Measurements from ENCODE around the gene CCDC190.
"Not testable (repeated sequence)": the region's sequence is repeated elsewhere in the genome, so short reads cannot be mapped to it uniquely, and the experiment has no call there.

Gene CCDC190

GRCh38 chr1:162877412-162877811 is 16.4 kb upstream of the CCDC190 start:
- DNase-seq (ENCODE audit: low spot score) = no peak

GRCh38 chr1:162876751-162877150 is 15.8 kb upstream of the CCDC190 start:
- DNase-seq (ENCODE audit: low spot score) = no peak

- no peak for DNase-seq (ENCODE audit: low spot score)
Measured at GRCh38 chr1:162873671-162874666, 13.0 kb upstream of the CCDC190 start.

- no peak for DNase-seq (ENCODE audit: low spot score)
Measured at GRCh38 chr1:162872981-162873380, 12.0 kb upstream of the CCDC190 start.

GRCh38 chr1:162871417-162871816 is 10.4 kb upstream of the CCDC190 start:
- DNase-seq (ENCODE audit: low spot score) = not testable (repeated sequence)

GRCh38 chr1:162868972-162869371 is 8.0 kb upstream of the CCDC190 start:
- DNase-seq (ENCODE audit: low spot score) = no peak

GRCh38 chr1:162861625-162862024 is 650 bp upstream of the CCDC190 start:
- DNase-seq (ENCODE audit: low spot score) = no peak

GRCh38 chr1:162859191-162859590 is 1.8 kb downstream of the CCDC190 start:
- DNase-seq (ENCODE audit: low spot score) = no peak

GRCh38 chr1:162857850-162858249 is 3.1 kb downstream of the CCDC190 start:
- no peak for DNase-seq (ENCODE audit: low spot score)

GRCh38 chr1:162856260-162856659 is 4.7 kb downstream of the CCDC190 start:
- DNase-seq (ENCODE audit: low spot score) = no peak

- no peak for DNase-seq (ENCODE audit: low spot score)
Measured at GRCh38 chr1:162855461-162856150, 5.4 kb downstream of the CCDC190 start.

GRCh38 chr1:162854245-162854882 is 6.6 kb downstream of the CCDC190 start:
- DNase-seq (ENCODE audit: low spot score) = no peak

- no peak for DNase-seq (ENCODE audit: low spot score)
Measured at GRCh38 chr1:162851341-162851740, 9.6 kb downstream of the CCDC190 start.

GRCh38 chr1:162849711-162850110 is 11.3 kb downstream of the CCDC190 start:
- DNase-seq (ENCODE audit: low spot score) = no peak

GRCh38 chr1:162847839-162848453 is 13.0 kb downstream of the CCDC190 start:
- DNase-seq (ENCODE audit: low spot score) = peak; percentile 72

GRCh38 chr1:162846256-162847212 is 14.4 kb downstream of the CCDC190 start:
- no peak for DNase-seq (ENCODE audit: low spot score)

- DNase-seq (ENCODE audit: low spot score) = no peak
Measured at GRCh38 chr1:162844153-162844552, 16.8 kb downstream of the CCDC190 start.

- no peak for DNase-seq (ENCODE audit: low spot score)
Measured at GRCh38 chr1:162840250-162840839, 20.6 kb downstream of the CCDC190 start.

GRCh38 chr1:162838863-162839262 is 22.1 kb downstream of the CCDC190 start:
- no peak for DNase-seq (ENCODE audit: low spot score)

GRCh38 chr1:162835157-162835899 is 25.6 kb downstream of the CCDC190 start:
- DNase-seq (ENCODE audit: low spot score) = no peak
